HepG2 (cell line): Measurements from ENCODE around the gene EMID1. TPM values are rescaled to one million over a fixed set of nuclear protein-coding genes. Genes with fewer than 3 reads are reported as not detected.

ENCODE experiments used
- CTCF ChIP-seq: sonication (generic); formaldehyde crosslinking; IDR thresholded peaks from 2 replicates; pipeline ENCODE4 v1.5.0; 2020; ENCODE audit warnings: mild to moderate bottlenecking, missing genetic modification reagents, moderate library complexity
- ISL2 ChIP-seq: sonication (generic); formaldehyde crosslinking; IDR thresholded peaks from 2 replicates; pipeline ENCODE4 v1.5.0; 2020; ENCODE audit warnings: missing genetic modification reagents
- NCOA1 ChIP-seq: sonication (generic); formaldehyde crosslinking; IDR thresholded peaks from 2 replicates; pipeline ENCODE4 v1.9.0; 2021; ENCODE audit warnings: missing genetic modification reagents
- PHF8 ChIP-seq: sonication (generic); formaldehyde crosslinking; IDR thresholded peaks from 2 replicates; pipeline ENCODE4 v1.5.0; 2020; ENCODE audit warnings: missing genetic modification reagents
- SMAD3 ChIP-seq: sonication (generic); formaldehyde crosslinking; IDR thresholded peaks from 2 replicates; pipeline ENCODE4 v1.4.0; 2020; ENCODE audit warnings: missing genetic modification reagents
- SNRNP70 ChIP-seq: fragments of 200-400 bp; formaldehyde crosslinking; IDR thresholded peaks from 2 replicates; pipeline ENCODE4 v1.6.1; 2017; ENCODE audit warnings: mild to moderate bottlenecking, low read depth, low read length, moderate library complexity
- XRCC5 ChIP-seq: fragments of 200-400 bp; formaldehyde crosslinking; optimal IDR thresholded peaks from 2 replicates; pipeline ENCODE3; 2017; ENCODE audit warnings: mild to moderate bottlenecking, low read length
- ZFY ChIP-seq: sonication (generic); formaldehyde crosslinking; IDR thresholded peaks from 2 replicates; pipeline ENCODE4 v1.4.0; 2020; ENCODE audit warnings: missing genetic modification reagents
- ZNF251 ChIP-seq: sonication (generic); formaldehyde crosslinking; IDR thresholded peaks from 2 replicates; pipeline ENCODE4 v1.9.0; 2021; ENCODE audit warnings: mild to moderate bottlenecking, missing genetic modification reagents
- ZNF382 ChIP-seq: sonication (generic); formaldehyde crosslinking; IDR thresholded peaks from 2 replicates; pipeline ENCODE4 v1.5.0; 2020; ENCODE audit warnings: missing genetic modification reagents, mild to moderate bottlenecking, borderline replicate concordance
- ZNF605 ChIP-seq: sonication (generic); formaldehyde crosslinking; IDR thresholded peaks from 2 replicates; pipeline ENCODE4 v1.8.0; 2022; ENCODE audit warnings: mild to moderate bottlenecking, missing genetic modification reagents
- ZNF646 ChIP-seq: sonication (generic); formaldehyde crosslinking; IDR thresholded peaks from 2 replicates; pipeline ENCODE4 v1.9.0; 2021; ENCODE audit warnings: mild to moderate bottlenecking, missing genetic modification reagents
- ZNF703 ChIP-seq: sonication (generic); formaldehyde crosslinking; IDR thresholded peaks from 2 replicates; pipeline ENCODE4 v1.5.1; 2020; ENCODE audit warnings: missing genetic modification reagents, mild to moderate bottlenecking, moderate library complexity, borderline replicate concordance
- polyA plus RNA-seq, 8 experiments: library from polyadenylated mRNA; depleted of rRNA in 3 of 8; stranded (reverse) in 7 of 8; unstranded in 1 of 8; fragments of >200 nt; fragmentation: Illumina TruSeq in 4 of 8; extraction: Trizol in 4 of 8; gene quantifications; 2 replicates each; pipeline versions ENCODE4 v1.2.1 to v1.2.3, GENCODE V29; 2011 to 2016; ENCODE audit warnings: low read depth in 4 of 8, missing spikeins in 1 of 8, mixed read lengths in 1 of 8; ENCODE audit not compliant: insufficient read depth in 1 of 8
- total RNA-seq, 5 experiments: library from RNA; depleted of rRNA; stranded (reverse); fragments of >200 nt; fragmentation: Illumina TruSeq; extraction: Trizol; gene quantifications; 2 replicates each; pipeline ENCODE4 v1.2.3, GENCODE V29; 2016; ENCODE audit warnings: low read depth in 1 of 5
- TF ChIP-seq, protein P1 (sequence below): IDR thresholded peaks from 2 replicates; pipeline ENCODE4 v1.6.1; 2016; ENCODE audit warnings: low read depth
- TF ChIP-seq, protein P2 (sequence below): sonication (generic); formaldehyde crosslinking; IDR thresholded peaks from 2 replicates; pipeline ENCODE4 v1.9.0; 2022; ENCODE audit warnings: missing genetic modification reagents, mild to moderate bottlenecking, borderline replicate concordance
- TF ChIP-seq, protein P3 (sequence below): sonication (generic); formaldehyde crosslinking; IDR thresholded peaks from 2 replicates; pipeline ENCODE4 v1.4.0; 2020; ENCODE audit warnings: mild to moderate bottlenecking, missing genetic modification reagents

Gene EMID1
- total and polyA plus RNA-seq, 2 of the 13 experiments (the other 11 are each of a cell fraction or from before 2014, with no cell fraction given), result 0.45 to 0.82 TPM

DNA sequence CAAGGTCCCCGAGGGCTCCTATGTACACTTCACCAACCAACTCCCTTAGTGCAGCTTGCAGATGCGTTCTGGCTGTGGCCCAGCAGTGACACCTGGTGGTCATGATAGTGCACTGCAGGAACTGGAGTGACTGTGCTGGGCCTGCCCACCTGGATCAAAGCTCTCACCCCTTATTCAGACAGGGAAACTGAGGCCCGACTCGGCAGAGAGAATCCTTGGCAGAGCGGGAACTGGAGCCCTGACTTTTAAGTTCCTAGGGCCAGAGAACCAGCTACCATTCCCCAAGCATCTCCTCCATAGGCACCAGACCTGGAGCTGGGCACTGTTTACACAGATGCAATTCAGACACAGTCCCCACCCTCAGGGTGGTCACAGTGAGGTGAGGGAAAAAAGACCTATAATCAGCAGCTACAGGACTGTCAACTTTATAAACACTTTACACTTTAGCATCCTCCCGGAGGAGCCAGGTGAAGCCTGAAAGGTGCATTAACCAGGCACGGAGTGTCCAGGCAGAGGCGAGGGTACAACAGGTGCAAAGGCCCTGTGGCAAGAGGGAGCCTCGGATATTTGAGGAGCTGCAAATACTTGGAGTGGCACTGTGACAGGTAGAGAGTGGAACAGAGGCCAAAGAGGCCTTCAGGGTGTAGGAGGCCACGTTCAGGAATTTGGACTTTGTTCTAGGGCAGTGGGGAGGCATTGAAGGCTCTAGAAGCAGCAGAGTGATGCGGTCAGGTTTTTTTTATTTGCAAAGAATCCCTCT lies 40.1 kb downstream of the EMID1 start (continued):
- TF ChIP-seq CTCF (CRISPR knock-in tag), result peak; percentile 98
- 0 out of 2 replicates have a peak, but pooled peaks have one; percentile 7 for TF ChIP-seq ISL2 (CRISPR knock-in tag)
- no peak for TF ChIP-seq ZNF703 (CRISPR knock-in tag)
- TF ChIP-seq, protein P1, sequence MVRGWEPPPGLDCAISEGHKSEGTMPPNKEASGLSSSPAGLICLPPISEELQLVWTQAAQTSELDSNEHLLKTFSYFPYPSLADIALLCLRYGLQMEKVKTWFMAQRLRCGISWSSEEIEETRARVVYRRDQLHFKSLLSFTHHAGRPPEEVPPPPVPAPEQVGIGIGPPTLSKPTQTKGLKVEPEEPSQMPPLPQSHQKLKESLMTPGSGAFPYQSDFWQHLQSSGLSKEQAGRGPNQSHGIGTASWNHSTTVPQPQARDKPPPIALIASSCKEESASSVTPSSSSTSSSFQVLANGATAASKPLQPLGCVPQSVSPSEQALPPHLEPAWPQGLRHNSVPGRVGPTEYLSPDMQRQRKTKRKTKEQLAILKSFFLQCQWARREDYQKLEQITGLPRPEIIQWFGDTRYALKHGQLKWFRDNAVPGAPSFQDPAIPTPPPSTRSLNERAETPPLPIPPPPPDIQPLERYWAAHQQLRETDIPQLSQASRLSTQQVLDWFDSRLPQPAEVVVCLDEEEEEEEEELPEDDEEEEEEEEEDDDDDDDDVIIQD (CRISPR knock-in tag), result no peak
- TF ChIP-seq ZNF382 (CRISPR knock-in tag), result no peak
- peak; percentile 32 for TF ChIP-seq XRCC5
- TF ChIP-seq NCOA1, result no peak
- no peak for TF ChIP-seq SNRNP70
- TF ChIP-seq, protein P2, sequence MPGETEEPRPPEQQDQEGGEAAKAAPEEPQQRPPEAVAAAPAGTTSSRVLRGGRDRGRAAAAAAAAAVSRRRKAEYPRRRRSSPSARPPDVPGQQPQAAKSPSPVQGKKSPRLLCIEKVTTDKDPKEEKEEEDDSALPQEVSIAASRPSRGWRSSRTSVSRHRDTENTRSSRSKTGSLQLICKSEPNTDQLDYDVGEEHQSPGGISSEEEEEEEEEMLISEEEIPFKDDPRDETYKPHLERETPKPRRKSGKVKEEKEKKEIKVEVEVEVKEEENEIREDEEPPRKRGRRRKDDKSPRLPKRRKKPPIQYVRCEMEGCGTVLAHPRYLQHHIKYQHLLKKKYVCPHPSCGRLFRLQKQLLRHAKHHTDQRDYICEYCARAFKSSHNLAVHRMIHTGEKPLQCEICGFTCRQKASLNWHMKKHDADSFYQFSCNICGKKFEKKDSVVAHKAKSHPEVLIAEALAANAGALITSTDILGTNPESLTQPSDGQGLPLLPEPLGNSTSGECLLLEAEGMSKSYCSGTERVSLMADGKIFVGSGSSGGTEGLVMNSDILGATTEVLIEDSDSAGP, result peak; percentile 70
- TF ChIP-seq ZFY (CRISPR knock-in tag), result peak; percentile 39; the same call in 1 of the 2 replicates
- TF ChIP-seq SMAD3 (CRISPR knock-in tag), result no peak
- 0 out of 2 replicates have a peak, but pooled peaks have one; percentile 22 for TF ChIP-seq PHF8
- TF ChIP-seq ZNF605, result peak; percentile 59; the same call in 1 of the 2 replicates
- TF ChIP-seq, protein P3, sequence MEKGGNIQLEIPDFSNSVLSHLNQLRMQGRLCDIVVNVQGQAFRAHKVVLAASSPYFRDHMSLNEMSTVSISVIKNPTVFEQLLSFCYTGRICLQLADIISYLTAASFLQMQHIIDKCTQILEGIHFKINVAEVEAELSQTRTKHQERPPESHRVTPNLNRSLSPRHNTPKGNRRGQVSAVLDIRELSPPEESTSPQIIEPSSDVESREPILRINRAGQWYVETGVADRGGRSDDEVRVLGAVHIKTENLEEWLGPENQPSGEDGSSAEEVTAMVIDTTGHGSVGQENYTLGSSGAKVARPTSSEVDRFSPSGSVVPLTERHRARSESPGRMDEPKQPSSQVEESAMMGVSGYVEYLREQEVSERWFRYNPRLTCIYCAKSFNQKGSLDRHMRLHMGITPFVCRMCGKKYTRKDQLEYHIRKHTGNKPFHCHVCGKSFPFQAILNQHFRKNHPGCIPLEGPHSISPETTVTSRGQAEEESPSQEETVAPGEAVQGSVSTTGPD (CRISPR knock-in tag), result no peak
- no peak for TF ChIP-seq ZNF251
- no peak for TF ChIP-seq ZNF646 (CRISPR knock-in tag)
